Measurements from ENCODE around the gene MMRN1.

DNA sequence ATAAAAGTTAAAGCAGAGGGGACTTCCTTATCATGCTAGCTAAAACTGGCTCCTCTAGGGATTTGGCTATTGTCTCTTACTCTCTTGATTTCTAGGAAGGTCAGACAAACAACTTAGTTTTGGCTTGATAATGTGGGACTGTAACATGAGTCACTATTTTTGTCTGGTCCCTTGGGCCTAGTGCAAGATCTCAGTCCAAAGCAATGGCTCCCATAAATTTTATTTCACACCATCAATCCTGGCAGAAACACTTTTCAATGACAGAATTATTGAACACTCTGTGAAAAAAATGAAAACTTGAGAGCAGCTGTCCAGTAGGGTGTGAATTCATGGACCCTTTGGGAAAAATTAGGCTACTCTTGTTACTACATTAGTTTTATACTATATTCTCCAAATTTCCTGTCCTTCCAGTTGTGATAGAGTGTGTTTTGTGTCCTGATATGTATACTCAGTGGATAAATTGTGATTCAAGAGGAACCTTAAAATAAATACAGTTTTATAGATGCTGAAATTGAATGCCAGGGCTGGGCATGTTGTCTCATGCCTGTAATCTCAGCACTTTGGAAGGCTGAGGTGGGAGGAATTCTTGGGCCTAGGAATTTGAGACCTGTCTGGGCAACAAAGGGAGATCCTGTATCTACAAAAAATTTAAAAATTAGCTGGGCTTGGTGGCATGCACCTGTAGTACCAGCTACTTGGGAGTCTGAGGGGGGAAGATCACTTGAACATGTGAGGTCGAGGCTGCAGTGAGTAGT lies 46.9 kb upstream of the MMRN1 start:
- TF ChIP-seq, protein P1, sequence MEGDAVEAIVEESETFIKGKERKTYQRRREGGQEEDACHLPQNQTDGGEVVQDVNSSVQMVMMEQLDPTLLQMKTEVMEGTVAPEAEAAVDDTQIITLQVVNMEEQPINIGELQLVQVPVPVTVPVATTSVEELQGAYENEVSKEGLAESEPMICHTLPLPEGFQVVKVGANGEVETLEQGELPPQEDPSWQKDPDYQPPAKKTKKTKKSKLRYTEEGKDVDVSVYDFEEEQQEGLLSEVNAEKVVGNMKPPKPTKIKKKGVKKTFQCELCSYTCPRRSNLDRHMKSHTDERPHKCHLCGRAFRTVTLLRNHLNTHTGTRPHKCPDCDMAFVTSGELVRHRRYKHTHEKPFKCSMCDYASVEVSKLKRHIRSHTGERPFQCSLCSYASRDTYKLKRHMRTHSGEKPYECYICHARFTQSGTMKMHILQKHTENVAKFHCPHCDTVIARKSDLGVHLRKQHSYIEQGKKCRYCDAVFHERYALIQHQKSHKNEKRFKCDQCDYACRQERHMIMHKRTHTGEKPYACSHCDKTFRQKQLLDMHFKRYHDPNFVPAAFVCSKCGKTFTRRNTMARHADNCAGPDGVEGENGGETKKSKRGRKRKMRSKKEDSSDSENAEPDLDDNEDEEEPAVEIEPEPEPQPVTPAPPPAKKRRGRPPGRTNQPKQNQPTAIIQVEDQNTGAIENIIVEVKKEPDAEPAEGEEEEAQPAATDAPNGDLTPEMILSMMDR (IDR thresholded peaks at IDR 0.05) = no peak
- no peak for TF ChIP-seq POLR2A (IDR thresholded peaks at IDR 0.05)
